BLaER1 treated with 17β-estradiol and CSF1 and Interleukin-3, amounts not matched to agents 10 nM and 100 nM (cell line): ENCODE data around the gene RPRD1B.

Source experiments
- H3K27ac ChIP-seq, 11 experiments: shearing (Covaris generic); formaldehyde crosslinking; 2 replicates each; pipeline ENCODE4 v1.8.1; 2022
- H3K27me3 ChIP-seq, 11 experiments: shearing (Covaris generic); formaldehyde crosslinking; 2 replicates each; pipeline ENCODE4 v1.8.1; 2022
- H3K36me3 ChIP-seq, 11 experiments: shearing (Covaris generic); formaldehyde crosslinking; 2 replicates each; pipeline ENCODE4 v1.8.1; 2022
- H3K4me1 ChIP-seq, 10 experiments: shearing (Covaris generic); formaldehyde crosslinking; 2 replicates each; pipeline ENCODE4 v1.8.1; 2022
- H3K4me2 ChIP-seq, 11 experiments: shearing (Covaris generic); formaldehyde crosslinking; 2 replicates each; pipeline ENCODE4 v1.8.1; 2022
- H3K4me3 ChIP-seq, 10 experiments: shearing (Covaris generic); formaldehyde crosslinking; 2 replicates each; pipeline ENCODE4 v1.8.1; 2022
- H3K9ac ChIP-seq, 11 experiments: shearing (Covaris generic); formaldehyde crosslinking; 2 replicates each; pipeline ENCODE4 v1.8.1; 2022
- H3K9me3 ChIP-seq, 11 experiments: shearing (Covaris generic); formaldehyde crosslinking; replicated peaks in 1 of 11; 2 replicates each; pipeline ENCODE4 v1.8.1; 2022
- H4K20me1 ChIP-seq, 11 experiments: shearing (Covaris generic); formaldehyde crosslinking; 2 replicates each; pipeline ENCODE4 v1.8.1; 2022
- Cebpa-rat ChIP-seq, 11 experiments: shearing (Covaris generic); IDR thresholded peaks; 2 replicates each; pipeline ENCODE4 v1.8.1; 2022

The RPRD1B gene

GRCh38 chr20:38055294-38055693 is 21.7 kb downstream of the RPRD1B start:
- Histone ChIP-seq H4K20me1 (peaks cover 51 to 79% (median 72%) of the 10 kb centered on the region in 11 experiments; a peak in 21 of 22 replicates), H3K4me3 (no peak overlapping the region), H3K9me3 (no peaks in the 10 kb centered on the region), H3K27me3 (no peaks in the 10 kb centered on the region), H3K4me1 (peaks cover 0 to 4% (median 0%) of the 10 kb centered on the region in 10 experiments; a peak in 2 of 20 replicates), H3K27ac (no peak overlapping the region), H3K4me2 (no peak overlapping the region), H3K36me3 (peaks cover 82 to 99% (median 88%) of the 10 kb centered on the region in 11 experiments), H3K9ac (no peak overlapping the region)
- TF ChIP-seq Cebpa-rat (IDR thresholded peaks at IDR 0.05) = no peak

GRCh38 chr20:38055848-38056247 is 22.3 kb downstream of the RPRD1B start:
- Histone ChIP-seq H4K20me1 (peaks cover 48 to 74% (median 68%) of the 10 kb centered on the region in 11 experiments; a peak in 21 of 22 replicates), H3K36me3 (peaks cover 82 to 99% (median 88%) of the 10 kb centered on the region in 11 experiments), H3K27ac (no peak overlapping the region)

GRCh38 chr20:38057351-38057972 is 23.9 kb downstream of the RPRD1B start:
- H3K36me3 ChIP-seq = peaks cover 81 to 99% (median 88%) of the 10 kb centered on the region in 11 experiments
- H3K9me3 ChIP-seq = no peaks in the 10 kb centered on the region
- no peak overlapping the region for H3K4me3 ChIP-seq
- peaks cover 0 to 4% (median 0%) of the 10 kb centered on the region in 10 experiments; a peak in 2 of 20 replicates for H3K4me1 ChIP-seq
- H3K27me3 ChIP-seq = no peaks in the 10 kb centered on the region
- peak overlapping the region in 3 of 11 experiments; percentile 7 to 26 (median 7); a peak in 2 of 22 replicates for H3K27ac ChIP-seq
- peak overlapping the region in 1 of 11 experiments; percentile 22; a peak in 1 of 22 replicates for H3K4me2 ChIP-seq
- 0 out of 22 replicates have a peak overlapping the region, but pooled peaks of 1 of the 11 experiments have one; percentile 49 for H3K9ac ChIP-seq
- TF ChIP-seq Cebpa-rat (IDR thresholded peaks at IDR 0.05) = no peak
- peaks cover 41 to 57% (median 54%) of the 10 kb centered on the region in 11 experiments; a peak in 21 of 22 replicates for H4K20me1 ChIP-seq

More at GRCh38 chr20:38055848-38056247, 22.3 kb downstream of the RPRD1B start:
- 0 out of 22 replicates have a peak overlapping the region, but pooled peaks of 1 of the 11 experiments have one; percentile 18 for H3K9ac ChIP-seq
- TF ChIP-seq Cebpa-rat (IDR thresholded peaks at IDR 0.05) = no peak
- no peak overlapping the region for H3K4me2 ChIP-seq
- peaks cover 0 to 4% (median 0%) of the 10 kb centered on the region in 10 experiments; a peak in 2 of 20 replicates for H3K4me1 ChIP-seq
- no peak overlapping the region for H3K4me3 ChIP-seq
- H3K27me3 ChIP-seq = no peaks in the 10 kb centered on the region
- no peaks in the 10 kb centered on the region for H3K9me3 ChIP-seq

GRCh38 chr20:38059832-38060231 is 26.3 kb downstream of the RPRD1B start:
- H3K4me1 ChIP-seq = peaks cover 0 to 4% (median 0%) of the 10 kb centered on the region in 10 experiments; a peak in 4 of 20 replicates
- H3K36me3 ChIP-seq = peaks cover 84 to 99% (median 90%) of the 10 kb centered on the region in 11 experiments
- no peak overlapping the region for H3K9ac ChIP-seq
- H3K4me3 ChIP-seq = no peak overlapping the region
- no peaks in the 10 kb centered on the region for H3K27me3 ChIP-seq
- H3K4me2 ChIP-seq = no peak overlapping the region
- peaks cover 19 to 34% (median 30%) of the 10 kb centered on the region in 11 experiments; a peak in 21 of 22 replicates for H4K20me1 ChIP-seq
- no peak for TF ChIP-seq Cebpa-rat (IDR thresholded peaks at IDR 0.05)
- H3K9me3 ChIP-seq = no peaks in the 10 kb centered on the region
- no peak overlapping the region for H3K27ac ChIP-seq

GRCh38 chr20:38060536-38060935 is 27.0 kb downstream of the RPRD1B start:
- H3K9ac ChIP-seq = no peak overlapping the region
- no peak for TF ChIP-seq Cebpa-rat (IDR thresholded peaks at IDR 0.05)
- H3K4me2 ChIP-seq = no peak overlapping the region
- no peaks in the 10 kb centered on the region for H3K27me3 ChIP-seq
- peaks cover 15 to 27% (median 23%) of the 10 kb centered on the region in 11 experiments; a peak in 20 of 22 replicates for H4K20me1 ChIP-seq
- H3K9me3 ChIP-seq = peaks cover 0 to 1% (median 0%) of the 10 kb centered on the region in 11 experiments; a peak in 3 of 22 replicates
- H3K27ac ChIP-seq = no peak overlapping the region
- H3K36me3 ChIP-seq = peaks cover 86 to 99% (median 91%) of the 10 kb centered on the region in 11 experiments
- H3K4me3 ChIP-seq = no peak overlapping the region
- peaks cover 0 to 9% (median 2%) of the 10 kb centered on the region in 10 experiments; a peak in 8 of 20 replicates for H3K4me1 ChIP-seq

GRCh38 chr20:38061109-38061508 is 27.6 kb downstream of the RPRD1B start:
- Histone ChIP-seq H3K36me3 (peaks cover 86 to 99% (median 91%) of the 10 kb centered on the region in 11 experiments), H3K4me2 (no peak overlapping the region), H3K9ac (no peak overlapping the region), H3K9me3 (peaks cover 0 to 7% (median 4%) of the 10 kb centered on the region in 11 experiments; a peak in 10 of 22 replicates), H3K27ac (no peak overlapping the region), H4K20me1 (peaks cover 9 to 27% (median 17%) of the 10 kb centered on the region in 11 experiments; a peak in 20 of 22 replicates), H3K4me1 (peaks cover 0 to 11% (median 2%) of the 10 kb centered on the region in 10 experiments; a peak in 8 of 20 replicates), H3K27me3 (no peaks in the 10 kb centered on the region), H3K4me3 (no peak overlapping the region)
- no peak for TF ChIP-seq Cebpa-rat (IDR thresholded peaks at IDR 0.05)

GRCh38 chr20:38062890-38063289 is 29.3 kb downstream of the RPRD1B start:
- no peak overlapping the region for H3K27ac ChIP-seq
- H3K4me3 ChIP-seq = no peak overlapping the region
- peaks cover 0 to 16% (median 3%) of the 10 kb centered on the region in 11 experiments; a peak in 6 of 22 replicates for H4K20me1 ChIP-seq
- H3K27me3 ChIP-seq = no peaks in the 10 kb centered on the region
- H3K4me2 ChIP-seq = no peak overlapping the region
- no peak for TF ChIP-seq Cebpa-rat (IDR thresholded peaks at IDR 0.05)
- H3K9ac ChIP-seq = no peak overlapping the region
- peaks cover 0 to 11% (median 0%) of the 10 kb centered on the region in 10 experiments; a peak in 6 of 20 replicates for H3K4me1 ChIP-seq
- peaks cover 99 to 100% (median 100%) of the 10 kb centered on the region in 11 experiments for H3K36me3 ChIP-seq
- peaks cover 0 to 13% (median 7%) of the 10 kb centered on the region in 11 experiments; a peak in 11 of 22 replicates for H3K9me3 ChIP-seq

- Histone ChIP-seq H3K4me3 (no peak overlapping the region), H3K27ac (no peak overlapping the region), H3K9me3 (peaks cover 0 to 13% (median 7%) of the 10 kb centered on the region in 11 experiments; a peak in 11 of 22 replicates), H3K9ac (no peak overlapping the region), H3K36me3 (peaks cover 99 to 100% (median 100%) of the 10 kb centered on the region in 11 experiments), H4K20me1 (peaks cover 0 to 16% (median 0%) of the 10 kb centered on the region in 11 experiments; a peak in 2 of 22 replicates), H3K4me1 (peaks cover 0 to 11% (median 0%) of the 10 kb centered on the region in 10 experiments; a peak in 6 of 20 replicates), H3K4me2 (no peak overlapping the region), H3K27me3 (no peaks in the 10 kb centered on the region)
- TF ChIP-seq Cebpa-rat (IDR thresholded peaks at IDR 0.05) = no peak
Measured at GRCh38 chr20:38063911-38064530, 30.5 kb downstream of the RPRD1B start.
